ENCODE results near the gene HDAC6.

- no peak for TF ChIP-seq POLR2A (IDR thresholded peaks at IDR 0.05)
- TF ChIP-seq CTCF (IDR thresholded peaks at IDR 0.05): no peak
These were observed 33.9 kb downstream of the HDAC6 start, which contains the start of gene PCSK1N for GRCh38 chrX:48835524-48836329.

All from Peyer's patch (tissue), 4 donors.